H54 (cell line): ENCODE measurements around the gene OR8G5.
"Not testable (repeated sequence)": the region's sequence is repeated elsewhere in the genome, so short reads cannot be mapped to it uniquely, and the experiment has no call there.

Source experiments
- DNase-seq: peaks from one replicate; pipeline ENCODE4 v3.0.0; 2011; ENCODE audit warnings: low spot score, mixed read lengths; ENCODE audit not compliant: insufficient read length
- FAIRE-seq: peaks from 3 replicates; lab custom pipeline; 2011; peaks lifted over from hg19 to GRCh38; lab: Jason Lieb, UNC
- POLR2A ChIP-seq: IDR thresholded peaks from 2 replicates; pipeline ENCODE4 v1.6.1; 2011; ENCODE audit warnings: low read depth, mild to moderate bottlenecking, low read length

The OR8G5 gene

GRCh38 chr11:124256076-124256475 lies at the start of gene OR8G5:
TSS of gene OR8G5 (plus strand) at chr11:124256376. CDS start at chr11:124264932, 8,556 bp downstream.
- FAIRE-seq (no peak), DNase-seq (no peak)
- TF ChIP-seq POLR2A = no peak

- DNase-seq (no peak), FAIRE-seq (no peak)
- TF ChIP-seq POLR2A = no peak
Observed at GRCh38 chr11:124207102-124207792, 48.9 kb upstream of the OR8G5 start.

- no peak for TF ChIP-seq POLR2A
- DNase-seq = no peak
- FAIRE-seq = no peak
Observed at GRCh38 chr11:124209824-124210357, 46.3 kb upstream of the OR8G5 start.

GRCh38 chr11:124210421-124210820 lies 45.8 kb upstream of the OR8G5 start:
- DNase-seq (no peak), FAIRE-seq (no peak)
- no peak for TF ChIP-seq POLR2A

- no peak for DNase-seq
- no peak for TF ChIP-seq POLR2A
- no peak for FAIRE-seq
Observed at GRCh38 chr11:124211321-124211720, 44.9 kb upstream of the OR8G5 start.

GRCh38 chr11:124214027-124214426 lies 42.1 kb upstream of the OR8G5 start:
- no peak for FAIRE-seq
- no peak for TF ChIP-seq POLR2A
- no peak for DNase-seq

GRCh38 chr11:124219126-124219525 lies 37.0 kb upstream of the OR8G5 start:
- DNase-seq = no peak
- no peak for FAIRE-seq
- no peak for TF ChIP-seq POLR2A

GRCh38 chr11:124222407-124222806 lies 33.8 kb upstream of the OR8G5 start:
- DNase-seq = no peak
- no peak for TF ChIP-seq POLR2A
- FAIRE-seq = no peak

- not testable (repeated sequence) for FAIRE-seq
Observed at GRCh38 chr11:124224618-124225423, 31.4 kb upstream of the OR8G5 start.

GRCh38 chr11:124225471-124225870 lies 30.7 kb upstream of the OR8G5 start:
- FAIRE-seq = no peak
- no peak for DNase-seq
- TF ChIP-seq POLR2A = no peak

More at GRCh38 chr11:124224618-124225423, 31.4 kb upstream of the OR8G5 start:
- DNase-seq = not testable (repeated sequence)

GRCh38 chr11:124233376-124233775 lies 22.8 kb upstream of the OR8G5 start:
- DNase-seq (no peak), FAIRE-seq (no peak)
- no peak for TF ChIP-seq POLR2A

GRCh38 chr11:124238512-124238911 lies 17.7 kb upstream of the OR8G5 start:
- TF ChIP-seq POLR2A = no peak
- FAIRE-seq = no peak
- no peak for DNase-seq

- no peak for TF ChIP-seq POLR2A
- no peak for FAIRE-seq
- DNase-seq = no peak
Observed at GRCh38 chr11:124240621-124241397, 15.4 kb upstream of the OR8G5 start, which contains the start of gene OR8G1. TSS of gene OR8G1 (plus strand) at chr11:124241095. CDS start at chr11:124249676, 8,581 bp downstream.

GRCh38 chr11:124249869-124250268 lies 6.3 kb upstream of the OR8G5 start:
- not testable (repeated sequence) for FAIRE-seq, DNase-seq

GRCh38 chr11:124265041-124265440 lies 8.9 kb downstream of the OR8G5 start:
- DNase-seq, FAIRE-seq: not testable (repeated sequence)

- FAIRE-seq, DNase-seq: not testable (repeated sequence)
Observed at GRCh38 chr11:124270886-124271285, 14.7 kb downstream of the OR8G5 start.
